CD4-positive, alpha-beta memory T cell (primary cell): Measurements from ENCODE around the gene EFL1. TPM values are rescaled to one million over a fixed set of nuclear protein-coding genes. Genes with fewer than 3 reads are reported as not detected.

Experiments used
- CTCF ChIA-PET: fragments of 350-600 bp; sonication (Branson Sonifier 250); formaldehyde crosslinking; loops from one replicate; lab custom pipeline; 2021; ENCODE audit warnings: inconsistent platforms; ENCODE audit not compliant: partially characterized antibody; lab: Charles Lee
- POLR2A ChIA-PET: fragments of 350-600 bp; sonication (Branson Sonifier 250); formaldehyde crosslinking; loops from one replicate; lab custom pipeline; 2021; ENCODE audit not compliant: partially characterized antibody; lab: Charles Lee
- DNase-seq, 5 donors: peaks; one replicate each; pipeline versions ENCODE4 v3.0.0 to v3.0.0-alpha.2; 2020 to 2022; ENCODE audit warnings: mixed read lengths in 1 of 5
- H3K27ac ChIP-seq: one replicate; pipeline ENCODE4 v1.7.0; 2013; ENCODE audit warnings: low read depth, low read length
- H3K27me3 ChIP-seq: 2 replicates; pipeline ENCODE4 v1.7.0; 2013; ENCODE audit warnings: mild to moderate bottlenecking, low read length, moderate library complexity; ENCODE audit not compliant: insufficient read depth
- H3K36me3 ChIP-seq: 2 replicates; pipeline ENCODE4 v1.7.0; 2013; ENCODE audit warnings: mild to moderate bottlenecking, low read length, moderate library complexity; ENCODE audit not compliant: insufficient read depth
- H3K4me1 ChIP-seq: 2 replicates; pipeline ENCODE4 v1.7.0; 2013; ENCODE audit warnings: mild to moderate bottlenecking, low read length, moderate library complexity; ENCODE audit not compliant: insufficient read depth
- H3K4me3 ChIP-seq, 2 donors: one replicate each; pipeline ENCODE4 v1.7.0; 2013; ENCODE audit warnings: low read length in 2 of 2, mild to moderate bottlenecking in 1 of 2
- H3K9me3 ChIP-seq, 2 donors: one replicate each; pipeline ENCODE4 v1.7.0; 2013; ENCODE audit warnings: low read length in 2 of 2, control low read depth in 1 of 2; ENCODE audit not compliant: control insufficient read depth in 1 of 2
- H3K27ac Mint-ChIP-seq, 7 donors: one replicate each; pipeline ENCODE4 v1.8.0; 2020 to 2021; ENCODE audit warnings: mixed read lengths in 7 of 7, mild to moderate bottlenecking in 6 of 7, inconsistent platforms in 3 of 7, moderate library complexity in 3 of 7
- H3K27me3 Mint-ChIP-seq, 2 donors: one replicate each; pipeline ENCODE4 v1.8.0; 2020 to 2021; ENCODE audit warnings: mixed read lengths in 2 of 2
- H3K36me3 Mint-ChIP-seq, 2 donors: one replicate each; pipeline ENCODE4 v1.8.0; 2020 to 2021; ENCODE audit warnings: mixed read lengths in 2 of 2, inconsistent platforms in 1 of 2, mild to moderate bottlenecking in 1 of 2
- H3K4me1 Mint-ChIP-seq, 4 donors: one replicate each; pipeline ENCODE4 v1.8.0; 2020 to 2021; ENCODE audit warnings: mixed read lengths in 4 of 4, mild to moderate bottlenecking in 1 of 4
- H3K4me3 Mint-ChIP-seq, 8 donors: one replicate each; pipeline ENCODE4 v1.8.0; 2020 to 2021; ENCODE audit warnings: mixed read lengths in 8 of 8, mild to moderate bottlenecking in 7 of 8, moderate library complexity in 6 of 8, inconsistent platforms in 3 of 8
- H3K9me3 Mint-ChIP-seq, 8 donors: one replicate each; pipeline ENCODE4 v1.8.0; 2020 to 2021; ENCODE audit warnings: mixed read lengths in 8 of 8, mild to moderate bottlenecking in 5 of 8, inconsistent platforms in 3 of 8, moderate library complexity in 1 of 8
- intact Hi-C: fragments of 100-400 bp; cut with micrococcal nuclease; formaldehyde crosslinking; loops from one replicate; pipeline ENCODE4 v1.15.1; 2023
- polyA plus RNA-seq, 2 donors: library from polyadenylated mRNA; unstranded; fragments of 300-500 nt; fragmentation: Illumina TruSeq; gene quantifications; one replicate each; pipeline ENCODE4 v1.2.3, GENCODE V29; 2021
- total RNA-seq, 2 experiments: library from RNA; stranded (reverse); gene quantifications; one replicate each; pipeline ENCODE4 v1.2.3, GENCODE V29; 2021

EFL1 gene
- total and polyA plus RNA-seq, 4 experiments from 2014 or later = 9.3 to 23.8 (median 21.5) TPM

- Histone ChIP-seq H3K27ac (no peak overlapping the region), H3K4me1 (no peaks in the 10 kb centered on the region), H3K9me3 (no peaks in the 10 kb centered on the region), H3K4me3 (no peak overlapping the region), H3K36me3 (no peaks in the 10 kb centered on the region), H3K27me3 (no peaks in the 10 kb centered on the region)
- Mint-ChIP-seq H3K27ac (peak overlapping the region in 2 of 7 donors; percentile 20 to 36), H3K4me3 (no peak overlapping the region), H3K4me1 (peaks cover 0 to 10% (median 4%) of the 10 kb centered on the region in 4 donors), H3K36me3 (peaks cover 3 to 4% of the 10 kb centered on the region in 2 donors), H3K9me3 (no peaks in the 10 kb centered on the region), H3K27me3 (no peaks in the 10 kb centered on the region)
- intact Hi-C loops = no loop called here
- ChIA-PET CTCF (no interaction called here), POLR2A (interaction anchor here (1.2 kb wide), 1 partner anchor 1440 kb away, joined by 3 read pairs; no protein-coding TSS in a partner anchor)
- DNase-seq = no peak
These were observed 84.5 kb downstream of the EFL1 start for GRCh38 chr15:82178061-82178460.

- Mint-ChIP-seq H3K27ac (peak overlapping the region in 1 of 7 donors; percentile 18), H3K36me3 (peaks cover 3 to 4% of the 10 kb centered on the region in 2 donors), H3K9me3 (no peaks in the 10 kb centered on the region), H3K4me1 (peaks cover 0 to 10% (median 4%) of the 10 kb centered on the region in 4 donors), H3K27me3 (no peaks in the 10 kb centered on the region), H3K4me3 (no peak overlapping the region)
- ChIA-PET CTCF (no interaction called here), POLR2A (interaction anchor here (1.2 kb wide), 1 partner anchor 1441 kb away, joined by 3 read pairs; no protein-coding TSS in a partner anchor)
- Histone ChIP-seq H3K36me3 (no peaks in the 10 kb centered on the region), H3K9me3 (no peaks in the 10 kb centered on the region), H3K27ac (no peak overlapping the region), H3K4me3 (no peak overlapping the region), H3K27me3 (no peaks in the 10 kb centered on the region), H3K4me1 (no peaks in the 10 kb centered on the region)
- DNase-seq = peak in 1 of 5 donors; percentile 27
- intact Hi-C loops = no loop called here
These were observed 85.1 kb downstream of the EFL1 start for GRCh38 chr15:82177291-82178010.

GRCh38 chr15:82176542-82176941 is 86.0 kb downstream of the EFL1 start:
- no peak overlapping the region for H3K4me3 ChIP-seq
- H3K27me3 ChIP-seq = no peaks in the 10 kb centered on the region
- no peaks in the 10 kb centered on the region for H3K27me3 Mint-ChIP-seq
- H3K36me3 Mint-ChIP-seq = peaks cover under 1 to 7% of the 10 kb centered on the region in 2 donors
- peaks cover 0 to 10% (median 4%) of the 10 kb centered on the region in 4 donors for H3K4me1 Mint-ChIP-seq
- no peaks in the 10 kb centered on the region for H3K4me1 ChIP-seq
- no peaks in the 10 kb centered on the region for H3K36me3 ChIP-seq
- no peaks in the 10 kb centered on the region for H3K9me3 ChIP-seq
- intact Hi-C loops = no loop called here
- DNase-seq = no peak
- no peaks in the 10 kb centered on the region for H3K9me3 Mint-ChIP-seq
- H3K27ac ChIP-seq = no peak overlapping the region
- H3K4me3 Mint-ChIP-seq = no peak overlapping the region
- CTCF ChIA-PET = interaction anchor here (1.6 kb wide), 1 partner anchor 36 kb away, joined by 4 read pairs; no protein-coding TSS in a partner anchor
- POLR2A ChIA-PET = no interaction called here
- H3K27ac Mint-ChIP-seq = no peak overlapping the region

- Mint-ChIP-seq H3K36me3 (peaks cover 2 to 9% of the 10 kb centered on the region in 2 donors), H3K4me1 (peaks cover 4 to 10% (median 5%) of the 10 kb centered on the region in 4 donors), H3K9me3 (no peaks in the 10 kb centered on the region), H3K27ac (no peak overlapping the region), H3K4me3 (no peak overlapping the region), H3K27me3 (no peaks in the 10 kb centered on the region)
- no peaks in the 10 kb centered on the region for H3K9me3 ChIP-seq
- intact Hi-C loops = no loop called here
- no peaks in the 10 kb centered on the region for H3K36me3 ChIP-seq
- no peaks in the 10 kb centered on the region for H3K27me3 ChIP-seq
- no peak overlapping the region for H3K27ac ChIP-seq
- no peak overlapping the region for H3K4me3 ChIP-seq
- ChIA-PET POLR2A (no interaction called here), CTCF (no interaction called here)
- DNase-seq = no peak
- no peaks in the 10 kb centered on the region for H3K4me1 ChIP-seq
These were observed 87.9 kb downstream of the EFL1 start for GRCh38 chr15:82174471-82175235.

- H3K36me3 Mint-ChIP-seq = peaks cover 9 to 16% of the 10 kb centered on the region in 2 donors
- no peaks in the 10 kb centered on the region for H3K4me1 ChIP-seq
- no peaks in the 10 kb centered on the region for H3K9me3 ChIP-seq
- peaks cover under 1 to 7% (median 3%) of the 10 kb centered on the region in 4 donors for H3K4me1 Mint-ChIP-seq
- H3K27ac ChIP-seq = no peak overlapping the region
- no peak overlapping the region for H3K27ac Mint-ChIP-seq
- DNase-seq = no peak
- CTCF ChIA-PET = no interaction called here
- POLR2A ChIA-PET = no interaction called here
- no peak overlapping the region for H3K4me3 Mint-ChIP-seq
- intact Hi-C loops = no loop called here
- no peaks in the 10 kb centered on the region for H3K27me3 ChIP-seq
- H3K36me3 ChIP-seq = no peaks in the 10 kb centered on the region
- no peak overlapping the region for H3K4me3 ChIP-seq
- no peaks in the 10 kb centered on the region for H3K27me3 Mint-ChIP-seq
- H3K9me3 Mint-ChIP-seq = no peaks in the 10 kb centered on the region
These were observed 89.4 kb downstream of the EFL1 start for GRCh38 chr15:82173108-82173507.

GRCh38 chr15:82172506-82172905 is 90.0 kb downstream of the EFL1 start:
- H3K27ac Mint-ChIP-seq = no peak overlapping the region
- peaks cover 9 to 16% of the 10 kb centered on the region in 2 donors for H3K36me3 Mint-ChIP-seq
- no peaks in the 10 kb centered on the region for H3K9me3 Mint-ChIP-seq
- Histone ChIP-seq H3K36me3 (no peaks in the 10 kb centered on the region), H3K9me3 (no peaks in the 10 kb centered on the region), H3K27ac (no peak overlapping the region), H3K4me3 (no peak overlapping the region), H3K27me3 (no peaks in the 10 kb centered on the region), H3K4me1 (no peaks in the 10 kb centered on the region)
- H3K27me3 Mint-ChIP-seq = no peaks in the 10 kb centered on the region
- DNase-seq = no peak
- peaks cover 0 to 7% (median 3%) of the 10 kb centered on the region in 4 donors for H3K4me1 Mint-ChIP-seq
- no peak overlapping the region for H3K4me3 Mint-ChIP-seq
- intact Hi-C loops = no loop called here
- POLR2A ChIA-PET = no interaction called here
- CTCF ChIA-PET = no interaction called here

- Mint-ChIP-seq H3K27ac (no peak overlapping the region), H3K36me3 (peaks cover 18 to 29% of the 10 kb centered on the region in 2 donors), H3K9me3 (no peaks in the 10 kb centered on the region), H3K4me3 (no peak overlapping the region), H3K27me3 (no peaks in the 10 kb centered on the region), H3K4me1 (peaks cover 3 to 6% (median 4%) of the 10 kb centered on the region in 4 donors)
- Histone ChIP-seq H3K27me3 (no peaks in the 10 kb centered on the region), H3K27ac (no peak overlapping the region), H3K4me1 (no peaks in the 10 kb centered on the region), H3K36me3 (no peaks in the 10 kb centered on the region), H3K9me3 (no peaks in the 10 kb centered on the region), H3K4me3 (no peak overlapping the region)
- ChIA-PET CTCF (interaction anchor here (1.8 kb wide), 1 partner anchor 28 kb away, joined by 4 read pairs; no protein-coding TSS in a partner anchor), POLR2A (no interaction called here)
- no peak for DNase-seq
- intact Hi-C loops = no loop called here
These were observed 93.8 kb downstream of the EFL1 start for GRCh38 chr15:82168757-82169156.
